Measurements from ENCODE around the gene SLC25A43.

DNA sequence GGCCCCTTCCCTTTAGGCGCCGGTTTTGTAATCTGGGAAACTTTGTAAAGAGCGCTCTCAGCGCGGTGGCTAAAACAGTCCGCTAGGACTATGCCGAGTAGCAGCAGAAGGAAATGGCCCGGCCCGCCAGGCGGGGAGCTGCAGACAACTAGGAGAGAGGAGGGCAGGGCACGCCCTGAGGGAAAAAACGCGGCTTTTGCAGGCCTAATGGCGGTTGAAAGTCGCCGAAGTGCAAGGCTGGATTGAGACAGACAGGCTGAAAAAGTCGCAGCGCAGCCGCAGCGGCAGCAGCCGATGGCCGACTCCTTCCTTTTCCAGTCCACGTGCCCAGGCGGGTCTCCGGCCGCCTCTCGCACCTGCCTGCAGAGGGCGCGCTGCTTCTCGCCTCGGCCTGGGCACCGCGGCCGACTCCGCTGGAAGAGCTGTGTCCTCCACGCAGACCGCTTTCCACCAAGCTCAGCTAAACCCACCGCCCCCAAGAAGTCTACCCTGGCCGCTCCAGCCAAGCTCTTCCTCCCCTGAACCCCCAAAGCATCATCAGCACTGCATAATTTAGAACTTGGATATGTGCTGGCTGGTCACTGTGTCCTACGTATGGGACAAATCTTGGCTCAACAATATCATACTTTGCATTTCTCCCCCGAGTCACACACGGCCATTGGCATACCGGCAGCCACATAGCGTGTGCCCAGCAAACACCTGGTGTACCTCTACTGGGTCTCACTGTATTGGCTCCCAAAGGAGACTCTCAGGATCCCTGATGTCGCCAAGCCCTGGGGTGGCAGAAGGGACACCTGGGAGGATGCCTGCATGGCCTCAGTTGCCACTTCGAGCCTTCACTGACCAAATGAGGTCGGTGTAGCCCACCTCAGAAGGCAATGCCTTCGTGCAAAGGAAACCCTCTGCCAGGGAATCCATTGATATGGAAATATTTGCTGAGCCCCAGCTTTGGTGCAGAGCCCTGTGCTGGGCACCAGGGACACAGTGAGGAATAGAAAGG lies 83.6 kb downstream of the SLC25A43 start:
- TF ChIP-seq, protein P1, sequence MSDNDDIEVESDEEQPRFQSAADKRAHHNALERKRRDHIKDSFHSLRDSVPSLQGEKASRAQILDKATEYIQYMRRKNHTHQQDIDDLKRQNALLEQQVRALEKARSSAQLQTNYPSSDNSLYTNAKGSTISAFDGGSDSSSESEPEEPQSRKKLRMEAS (IDR thresholded peaks at IDR 0.05): peak; percentile 92
- TF ChIP-seq TAF1 (IDR thresholded peaks at IDR 0.05; ENCODE audit: low read depth) (0 out of 2 replicates have a peak, but pooled peaks have one; percentile 21), EGR1 (IDR thresholded peaks at IDR 0.05) (no peak), TEAD4 (IDR thresholded peaks at IDR 0.05) (no peak), CEBPB (IDR thresholded peaks at IDR 0.05) (no peak), RAD21 (IDR thresholded peaks at IDR 0.05; ENCODE audit: low read depth) (peak; percentile 27; the same call in 1 of the 2 replicates), ZBTB7A (IDR thresholded peaks at IDR 0.05; ENCODE audit: low read depth) (no peak), EP300 (IDR thresholded peaks at IDR 0.05; ENCODE audit: borderline replicate concordance) (no peak), TCF12 (IDR thresholded peaks at IDR 0.05; ENCODE audit: low read depth) (no peak), FOXM1 (IDR thresholded peaks at IDR 0.05; ENCODE audit: borderline replicate concordance, low read depth) (no peak)
- TF ChIP-seq, protein P2, sequence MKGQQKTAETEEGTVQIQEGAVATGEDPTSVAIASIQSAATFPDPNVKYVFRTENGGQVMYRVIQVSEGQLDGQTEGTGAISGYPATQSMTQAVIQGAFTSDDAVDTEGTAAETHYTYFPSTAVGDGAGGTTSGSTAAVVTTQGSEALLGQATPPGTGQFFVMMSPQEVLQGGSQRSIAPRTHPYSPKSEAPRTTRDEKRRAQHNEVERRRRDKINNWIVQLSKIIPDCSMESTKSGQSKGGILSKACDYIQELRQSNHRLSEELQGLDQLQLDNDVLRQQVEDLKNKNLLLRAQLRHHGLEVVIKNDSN (IDR thresholded peaks at IDR 0.05): peak; percentile 75
- TF ChIP-seq, protein P3, sequence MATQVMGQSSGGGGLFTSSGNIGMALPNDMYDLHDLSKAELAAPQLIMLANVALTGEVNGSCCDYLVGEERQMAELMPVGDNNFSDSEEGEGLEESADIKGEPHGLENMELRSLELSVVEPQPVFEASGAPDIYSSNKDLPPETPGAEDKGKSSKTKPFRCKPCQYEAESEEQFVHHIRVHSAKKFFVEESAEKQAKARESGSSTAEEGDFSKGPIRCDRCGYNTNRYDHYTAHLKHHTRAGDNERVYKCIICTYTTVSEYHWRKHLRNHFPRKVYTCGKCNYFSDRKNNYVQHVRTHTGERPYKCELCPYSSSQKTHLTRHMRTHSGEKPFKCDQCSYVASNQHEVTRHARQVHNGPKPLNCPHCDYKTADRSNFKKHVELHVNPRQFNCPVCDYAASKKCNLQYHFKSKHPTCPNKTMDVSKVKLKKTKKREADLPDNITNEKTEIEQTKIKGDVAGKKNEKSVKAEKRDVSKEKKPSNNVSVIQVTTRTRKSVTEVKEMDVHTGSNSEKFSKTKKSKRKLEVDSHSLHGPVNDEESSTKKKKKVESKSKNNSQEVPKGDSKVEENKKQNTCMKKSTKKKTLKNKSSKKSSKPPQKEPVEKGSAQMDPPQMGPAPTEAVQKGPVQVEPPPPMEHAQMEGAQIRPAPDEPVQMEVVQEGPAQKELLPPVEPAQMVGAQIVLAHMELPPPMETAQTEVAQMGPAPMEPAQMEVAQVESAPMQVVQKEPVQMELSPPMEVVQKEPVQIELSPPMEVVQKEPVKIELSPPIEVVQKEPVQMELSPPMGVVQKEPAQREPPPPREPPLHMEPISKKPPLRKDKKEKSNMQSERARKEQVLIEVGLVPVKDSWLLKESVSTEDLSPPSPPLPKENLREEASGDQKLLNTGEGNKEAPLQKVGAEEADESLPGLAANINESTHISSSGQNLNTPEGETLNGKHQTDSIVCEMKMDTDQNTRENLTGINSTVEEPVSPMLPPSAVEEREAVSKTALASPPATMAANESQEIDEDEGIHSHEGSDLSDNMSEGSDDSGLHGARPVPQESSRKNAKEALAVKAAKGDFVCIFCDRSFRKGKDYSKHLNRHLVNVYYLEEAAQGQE (IDR thresholded peaks at IDR 0.05; ENCODE audit: low read depth): no peak

Data from Ishikawa (cell line).